ENCODE results near the gene ZNF790. TPM values are rescaled to one million over a fixed set of nuclear protein-coding genes. Genes with fewer than 3 reads are reported as not detected.
"Not testable (repeated sequence)": the region's sequence is repeated elsewhere in the genome, so short reads cannot be mapped to it uniquely, and the experiment has no call there.

Gene ZNF790
- 6.3 and 8.3 TPM in 2 replicates for total RNA-seq (2014; rRNA removed)
- 2.8 TPM for polyA plus RNA-seq (2012)

GRCh38 chr19:36837906-36838783, at the start of gene ZNF790:
Gene ZNF790 (minus strand): TSS chr19:36838387. CDS start chr19:36825619, 12,768 bp downstream.
- peak; percentile 92 for DNase-seq (ENCODE audit: low read depth)

DNA sequence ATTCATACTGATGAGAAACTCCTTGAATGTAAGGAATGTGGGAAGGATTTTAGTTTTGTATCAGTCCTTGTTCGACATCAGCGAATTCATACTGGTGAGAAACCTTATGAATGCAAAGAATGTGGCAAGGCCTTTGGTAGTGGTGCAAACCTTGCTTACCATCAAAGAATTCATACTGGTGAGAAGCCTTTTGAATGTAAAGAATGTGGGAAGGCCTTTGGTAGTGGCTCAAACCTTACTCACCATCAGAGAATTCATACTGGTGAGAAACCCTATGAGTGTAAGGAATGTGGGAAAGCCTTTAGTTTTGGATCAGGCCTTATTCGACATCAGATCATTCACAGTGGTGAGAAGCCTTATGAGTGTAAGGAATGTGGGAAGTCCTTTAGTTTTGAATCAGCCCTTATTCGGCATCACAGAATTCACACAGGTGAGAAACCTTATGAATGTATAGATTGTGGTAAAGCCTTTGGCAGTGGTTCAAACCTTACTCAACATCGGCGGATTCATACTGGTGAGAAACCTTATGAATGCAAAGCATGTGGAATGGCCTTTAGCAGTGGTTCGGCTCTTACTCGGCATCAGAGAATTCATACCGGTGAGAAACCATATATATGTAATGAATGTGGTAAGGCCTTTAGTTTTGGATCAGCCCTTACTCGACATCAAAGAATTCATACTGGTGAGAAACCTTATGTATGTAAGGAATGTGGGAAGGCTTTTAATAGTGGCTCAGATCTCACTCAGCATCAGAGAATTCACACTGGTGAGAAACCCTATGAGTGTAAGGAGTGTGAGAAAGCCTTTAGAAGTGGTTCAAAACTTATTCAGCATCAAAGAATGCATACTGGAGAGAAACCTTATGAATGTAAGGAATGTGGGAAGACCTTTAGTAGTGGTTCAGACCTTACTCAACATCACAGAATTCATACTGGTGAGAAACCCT, 39.1 kb upstream of the ZNF790 start:
- DNase-seq (ENCODE audit: low read depth) = peak; percentile 2

DNA sequence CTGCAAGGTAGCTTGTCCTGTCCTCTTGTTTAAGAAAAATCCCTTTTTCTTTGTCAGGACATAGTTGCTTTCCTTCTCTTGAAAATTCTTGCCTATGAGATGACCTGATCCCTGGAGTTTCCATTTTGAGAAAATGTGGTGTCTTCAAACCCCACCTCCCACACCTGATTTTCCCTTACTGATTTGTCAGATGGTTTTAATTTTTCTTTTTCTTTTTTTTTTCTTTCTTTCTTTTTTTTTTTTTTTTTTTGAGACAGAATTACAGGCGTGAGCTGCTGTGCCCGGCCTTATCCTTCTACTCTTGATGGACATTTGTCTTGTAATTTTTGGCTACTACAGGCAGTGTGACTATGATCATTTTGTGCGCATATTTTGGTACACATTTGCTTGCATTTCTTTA, 13.7 kb upstream of the ZNF790 start:
- no peak for DNase-seq (ENCODE audit: low read depth)

- peak; percentile 94 for DNase-seq (ENCODE audit: low read depth)
Observed at GRCh38 chr19:36850559-36851442, 12.6 kb upstream of the ZNF790 start, which contains the start of gene ZNF345. Gene ZNF345 (plus strand): TSS chr19:36850876. CDS start chr19:36876831, 25,955 bp downstream.

DNA sequence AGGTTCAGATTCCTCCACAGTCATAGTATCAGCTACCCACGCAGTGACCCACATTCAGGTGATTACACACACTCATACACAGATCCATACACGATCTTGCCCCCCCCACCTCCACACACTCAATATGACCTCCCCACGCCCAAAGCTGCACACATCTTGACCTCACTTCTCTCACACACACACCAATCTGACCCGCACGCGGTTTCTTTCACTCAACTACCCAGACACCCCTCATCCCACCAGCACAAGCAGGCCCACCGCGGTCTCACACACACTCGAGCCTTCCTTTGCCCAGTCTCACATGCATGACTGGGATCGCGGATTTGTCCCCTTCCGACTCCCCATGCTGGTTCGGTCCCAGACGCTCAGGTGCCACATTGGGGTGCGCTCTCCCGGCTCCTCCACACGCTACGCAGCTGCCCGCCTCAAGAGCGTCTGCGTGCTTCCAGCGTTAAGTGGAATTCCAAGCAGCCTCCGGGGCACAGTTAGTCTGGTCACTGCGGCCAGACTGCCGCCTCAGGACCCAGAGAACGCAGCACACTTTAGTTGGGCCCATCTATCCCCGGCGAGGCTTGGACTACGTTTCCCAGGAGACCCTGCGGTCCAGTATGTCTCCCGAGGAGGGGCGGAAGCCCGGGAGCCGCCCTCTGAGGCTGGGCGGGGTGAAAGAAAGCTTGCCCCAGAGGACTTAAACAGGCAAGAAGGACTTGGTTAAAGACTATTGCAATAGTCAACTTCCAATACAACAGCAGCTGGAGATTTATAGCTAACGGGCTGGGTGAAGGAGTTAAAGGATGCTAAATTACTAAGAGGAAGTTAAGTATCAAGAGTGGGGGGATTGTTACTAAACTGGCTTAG, 11.7 kb upstream of the ZNF790 start:
- DNase-seq (ENCODE audit: low read depth) = peak; percentile 91

- DNase-seq (ENCODE audit: low read depth) = no peak
Observed at GRCh38 chr19:36847968-36848367, 9.8 kb upstream of the ZNF790 start.

DNA sequence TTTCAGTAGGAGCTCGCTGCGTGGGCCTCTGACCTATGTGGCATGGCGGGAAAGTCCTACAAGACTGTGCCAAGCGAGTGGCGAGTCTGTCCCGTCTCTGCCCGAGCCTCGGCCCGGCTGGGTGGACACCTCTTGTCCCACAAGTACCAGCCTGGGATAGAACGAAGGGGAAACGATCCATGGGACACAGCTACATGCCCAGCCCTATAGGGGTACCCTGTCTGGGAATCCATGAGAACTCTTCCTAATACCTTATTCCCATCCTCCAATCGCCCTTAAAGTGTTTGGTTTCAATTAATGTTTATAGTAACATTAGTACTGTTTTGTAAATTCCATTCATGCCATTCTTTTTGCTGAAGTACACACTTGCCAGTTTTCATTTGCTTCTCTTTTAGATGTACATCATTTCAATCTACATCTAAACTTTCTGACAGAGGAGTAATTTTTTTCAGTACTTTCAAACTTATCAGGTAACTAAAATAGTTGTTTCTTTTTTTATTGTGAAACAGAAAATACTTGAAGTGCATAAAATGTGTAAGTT, 667 bp upstream of the ZNF790 start:
- no peak for DNase-seq (ENCODE audit: low read depth)

DNA sequence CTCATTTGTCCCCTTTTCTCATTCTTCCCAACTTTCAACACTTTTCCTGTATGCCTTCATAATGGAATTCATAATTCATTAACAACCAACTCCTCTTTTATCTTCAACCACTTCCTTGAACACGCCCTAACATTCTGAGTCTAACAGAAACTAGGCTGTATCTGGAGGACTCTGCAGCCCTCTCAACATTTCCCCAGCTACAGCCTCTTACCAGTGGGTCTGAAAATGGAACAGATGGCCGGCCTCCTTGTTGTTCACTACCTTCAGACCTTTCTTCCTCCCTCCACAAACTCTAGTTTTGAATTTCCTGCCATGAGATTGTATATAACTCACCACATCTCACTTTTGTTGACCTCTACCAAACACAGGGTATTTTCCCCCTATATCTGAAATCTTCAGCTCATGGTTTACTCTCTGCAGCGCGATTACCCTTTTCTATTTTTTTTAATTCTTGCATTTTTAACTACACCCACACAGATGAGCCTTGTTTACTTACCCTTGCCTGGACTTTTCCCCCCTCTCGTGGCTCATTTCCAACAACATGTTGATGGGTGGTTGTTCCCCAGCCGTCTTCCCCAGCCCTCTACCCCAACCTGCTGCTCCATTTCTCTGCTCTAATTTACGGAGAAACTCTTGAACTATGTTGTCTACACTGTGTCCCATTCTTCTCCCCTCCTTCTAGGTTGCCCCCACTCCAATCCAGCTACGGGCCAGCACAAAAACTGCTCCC, 846 bp downstream of the ZNF790 start:
- no peak for DNase-seq (ENCODE audit: low read depth)

DNA sequence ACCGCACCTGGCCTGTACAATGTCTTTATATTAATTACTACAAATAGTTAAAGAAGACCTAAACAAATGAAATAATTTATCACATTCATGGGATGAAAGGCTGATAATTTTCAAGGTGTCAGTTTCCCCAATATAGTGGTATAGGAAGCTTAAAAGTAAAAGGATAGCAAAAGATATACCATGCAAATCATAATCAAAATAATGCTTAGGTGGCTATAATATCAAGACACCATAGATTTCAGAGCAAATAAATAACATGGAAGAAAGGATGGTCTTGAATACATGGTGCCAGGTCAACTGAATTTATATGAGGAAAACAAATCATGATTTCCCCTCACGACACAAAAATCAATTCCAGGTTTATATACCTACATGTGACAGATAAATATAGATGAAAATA, 4.8 kb downstream of the ZNF790 start:
- DNase-seq (ENCODE audit: low read depth) = no peak

GRCh38 chr19:36821758-36822157, 16.4 kb downstream of the ZNF790 start:
- peak; percentile 9 for DNase-seq (ENCODE audit: low read depth)

DNA sequence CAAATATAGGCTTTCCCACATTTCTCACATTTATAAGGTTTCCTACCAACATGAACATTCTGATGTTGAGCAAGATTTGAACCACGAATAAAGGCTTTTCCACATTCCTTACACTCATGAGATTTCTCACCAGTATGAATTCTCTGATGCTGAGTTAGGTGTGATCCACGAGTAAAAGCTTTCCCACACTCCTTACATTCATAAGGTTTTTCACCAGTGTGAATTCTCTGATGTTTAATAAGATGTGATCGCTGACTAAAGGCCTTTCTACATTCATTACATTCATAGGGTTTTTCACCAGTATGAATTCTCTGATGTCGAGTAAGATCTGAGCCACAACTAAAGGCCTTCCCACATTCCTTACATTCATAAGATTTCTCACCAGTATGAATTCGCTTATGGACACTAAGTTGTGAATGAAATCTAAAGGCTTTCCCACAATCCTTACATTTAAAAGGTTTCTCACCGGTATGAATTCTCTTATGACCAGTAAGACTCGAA, 19.0 kb downstream of the ZNF790 start:
- no peak for DNase-seq (ENCODE audit: low read depth)

DNA sequence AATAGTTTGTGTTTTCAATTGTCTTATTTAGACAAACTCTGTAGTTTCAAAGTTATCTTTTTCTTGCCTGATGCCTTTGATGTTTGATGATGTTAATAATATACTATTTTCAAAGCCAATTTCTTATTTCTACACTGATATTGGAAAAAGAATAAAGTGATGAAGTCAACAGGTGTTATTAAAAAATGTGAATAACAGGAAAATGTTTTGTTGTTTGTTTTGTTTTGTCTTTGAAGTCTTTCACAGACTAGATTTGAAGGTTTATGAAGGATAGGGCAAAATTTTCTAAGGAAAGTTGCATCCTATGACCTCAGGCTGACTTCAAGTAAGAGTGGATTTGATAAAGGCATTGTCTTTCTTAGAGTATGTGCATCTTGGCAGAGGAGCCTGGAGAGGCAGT, 31.2 kb downstream of the ZNF790 start:
- DNase-seq (ENCODE audit: low read depth) = no peak

GRCh38 chr19:36805364-36805763, 32.8 kb downstream of the ZNF790 start:
- no peak for DNase-seq (ENCODE audit: low read depth)

DNA sequence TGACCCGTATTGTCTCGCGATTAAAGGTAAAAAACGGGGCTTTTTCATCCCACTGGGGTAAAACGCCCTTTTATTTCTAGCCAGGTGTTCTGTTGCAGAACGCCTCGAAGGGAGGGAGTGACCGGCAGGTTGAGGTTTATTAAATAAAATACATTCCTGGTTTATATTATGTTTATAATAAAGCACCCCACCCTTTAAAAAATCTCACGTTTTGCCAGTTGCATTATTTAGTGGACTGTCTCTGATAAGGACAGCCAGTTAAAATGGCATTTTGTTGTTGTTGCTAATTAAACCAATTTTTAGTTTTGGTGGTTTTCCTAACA, 40.4 kb downstream of the ZNF790 start:
- DNase-seq (ENCODE audit: low read depth) = no peak

DNA sequence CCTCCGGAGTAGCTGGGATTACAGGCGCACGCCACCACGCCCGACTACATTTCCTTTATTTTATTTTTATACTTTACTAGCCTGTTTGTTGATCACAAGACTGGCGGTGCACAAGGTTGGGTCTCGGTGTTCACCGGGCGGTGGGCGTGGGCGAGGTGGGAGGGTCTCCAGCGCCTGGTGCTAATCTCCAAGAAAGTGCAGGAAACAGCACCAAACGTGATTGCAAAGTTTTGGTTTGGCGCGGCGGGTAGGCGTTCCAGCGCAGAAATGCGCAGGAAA, 41.5 kb downstream of the ZNF790 start:
- DNase-seq (ENCODE audit: low read depth) = no peak

- not testable (repeated sequence) for DNase-seq (ENCODE audit: low read depth)
Observed at GRCh38 chr19:36791420-36792141, 46.6 kb downstream of the ZNF790 start.

DNA sequence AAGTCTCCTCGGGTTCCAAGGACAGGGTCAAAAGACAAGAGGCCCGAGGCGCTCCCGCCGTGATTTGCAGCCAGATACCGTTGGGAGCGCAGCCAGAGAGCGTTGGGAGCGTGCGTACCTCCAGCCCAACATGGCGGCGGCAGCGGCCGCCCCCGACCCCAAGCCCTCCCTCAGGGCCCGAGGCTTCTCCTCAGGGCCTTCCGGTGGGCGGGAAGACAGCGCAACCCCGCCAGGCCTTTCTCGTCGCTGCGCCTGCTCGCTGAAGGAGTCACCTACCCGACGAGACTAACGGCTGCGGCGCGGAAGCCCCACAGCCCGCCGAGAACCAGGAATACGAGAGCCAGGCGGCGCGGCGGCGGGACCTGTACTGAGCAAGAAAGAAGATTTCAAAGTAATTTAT, 62.4 kb downstream of the ZNF790 start:
- DNase-seq (ENCODE audit: low read depth) = no peak

DNA sequence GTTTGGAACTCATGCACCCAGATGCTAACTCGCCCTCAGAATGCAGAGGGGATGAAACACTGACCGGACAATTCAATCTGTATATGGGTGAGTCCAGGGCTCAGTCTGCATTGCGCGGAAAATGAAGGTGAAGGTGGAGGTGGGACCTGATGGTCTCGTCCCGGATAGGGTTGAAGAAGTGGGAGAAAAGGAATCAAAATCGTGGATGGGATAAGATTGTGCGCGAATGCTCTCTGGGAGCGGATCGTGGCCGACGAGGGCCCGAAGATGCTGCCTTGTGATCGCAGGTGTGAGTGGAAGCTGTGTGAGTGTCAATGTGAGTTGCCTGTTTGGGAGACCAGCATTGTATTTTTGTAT, 65.0 kb downstream of the ZNF790 start:
- DNase-seq (ENCODE audit: low read depth) = no peak
